ENCODE measurements around the gene CEP95. TPM values are rescaled to one million over a fixed set of nuclear protein-coding genes. Genes with fewer than 3 reads are reported as not detected.
A peak's percentile ranks its signal among the peaks of the same experiment; 100 is the strongest.

The CEP95 gene
- total RNA-seq, 1 experiment from 2014 or later, result 37.6 TPM

GRCh38 chr17:64500487-64500859 lies 6.3 kb upstream of the CEP95 start:
- no peak overlapping the region for H3K4me3 Mint-ChIP-seq (ENCODE audit: low read depth, unreplicated experiment)
- CTCF ChIA-PET, result no interaction called here
- no TSS peak for BruUV-seq (replicated peaks)
- H3K27me3 Mint-ChIP-seq (ENCODE audit: unreplicated experiment), result no peaks in the 10 kb centered on the region
- intact Hi-C loops (cut with micrococcal nuclease; ENCODE audit: unreplicated experiment), result no loop called here
- peak overlapping the region; percentile 81 for H3K27ac Mint-ChIP-seq (ENCODE audit: unreplicated experiment)
- H3K4me1 Mint-ChIP-seq (ENCODE audit: low read depth, unreplicated experiment), result peaks cover 43% of the 10 kb centered on the region
- DNase-seq, result no peak
- H3K36me3 Mint-ChIP-seq (ENCODE audit: insufficient read depth, unreplicated experiment), result peaks cover 93% of the 10 kb centered on the region
- TF ChIP-seq CTCF (IDR thresholded peaks at IDR 0.05; ENCODE audit: unreplicated experiment), result no peak
- H3K9me3 Mint-ChIP-seq (ENCODE audit: low read depth, unreplicated experiment), result no peaks in the 10 kb centered on the region

GRCh38 chr17:64500862-64501765 lies 5.7 kb upstream of the CEP95 start:
- Mint-ChIP-seq H3K4me3 (ENCODE audit: low read depth, unreplicated experiment) (no peak overlapping the region), H3K9me3 (ENCODE audit: low read depth, unreplicated experiment) (no peaks in the 10 kb centered on the region), H3K27me3 (ENCODE audit: unreplicated experiment) (no peaks in the 10 kb centered on the region), H3K4me1 (ENCODE audit: low read depth, unreplicated experiment) (peaks cover 43% of the 10 kb centered on the region), H3K27ac (ENCODE audit: unreplicated experiment) (peak overlapping the region; percentile 81), H3K36me3 (ENCODE audit: insufficient read depth, unreplicated experiment) (peaks cover 96% of the 10 kb centered on the region)
- intact Hi-C loops (cut with micrococcal nuclease; ENCODE audit: unreplicated experiment), result no loop called here
- BruUV-seq (replicated peaks), result no TSS peak
- CTCF ChIA-PET, result no interaction called here
- no peak for DNase-seq
- no peak for TF ChIP-seq CTCF (IDR thresholded peaks at IDR 0.05; ENCODE audit: unreplicated experiment)

GRCh38 chr17:64502021-64502420 lies 4.8 kb upstream of the CEP95 start:
- DNase-seq, result no peak
- no TSS peak for BruUV-seq (replicated peaks)
- Mint-ChIP-seq H3K27ac (ENCODE audit: unreplicated experiment) (peak overlapping the region; percentile 70), H3K36me3 (ENCODE audit: insufficient read depth, unreplicated experiment) (peaks cover 96% of the 10 kb centered on the region), H3K27me3 (ENCODE audit: unreplicated experiment) (no peaks in the 10 kb centered on the region), H3K4me3 (ENCODE audit: low read depth, unreplicated experiment) (peak overlapping the region; percentile 13), H3K4me1 (ENCODE audit: low read depth, unreplicated experiment) (peaks cover 40% of the 10 kb centered on the region), H3K9me3 (ENCODE audit: low read depth, unreplicated experiment) (no peaks in the 10 kb centered on the region)
- intact Hi-C loops (cut with micrococcal nuclease; ENCODE audit: unreplicated experiment), result no loop called here
- no peak for TF ChIP-seq CTCF (IDR thresholded peaks at IDR 0.05; ENCODE audit: unreplicated experiment)
- CTCF ChIA-PET, result no interaction called here

GRCh38 chr17:64502809-64503208 lies 4.0 kb upstream of the CEP95 start:
- peaks cover 37% of the 10 kb centered on the region for H3K4me1 Mint-ChIP-seq (ENCODE audit: low read depth, unreplicated experiment)
- BruUV-seq (replicated peaks), result no TSS peak
- CTCF ChIA-PET, result no interaction called here

More at GRCh38 chr17:64502809-64503208, 4.0 kb upstream of the CEP95 start:
- H3K27me3 Mint-ChIP-seq (ENCODE audit: unreplicated experiment), result no peaks in the 10 kb centered on the region
- no peaks in the 10 kb centered on the region for H3K9me3 Mint-ChIP-seq (ENCODE audit: low read depth, unreplicated experiment)
- no peak overlapping the region for H3K4me3 Mint-ChIP-seq (ENCODE audit: low read depth, unreplicated experiment)
- intact Hi-C loops (cut with micrococcal nuclease; ENCODE audit: unreplicated experiment), result no loop called here
- no peak for DNase-seq
- no peak overlapping the region for H3K27ac Mint-ChIP-seq (ENCODE audit: unreplicated experiment)
- TF ChIP-seq CTCF (IDR thresholded peaks at IDR 0.05; ENCODE audit: unreplicated experiment), result no peak
- H3K36me3 Mint-ChIP-seq (ENCODE audit: insufficient read depth, unreplicated experiment), result peaks cover 97% of the 10 kb centered on the region
